NT2/D1 (cell line): ENCODE results near the gene TRIM34.

Experiments used
- DNase-seq: peaks from one replicate; pipeline ENCODE4 v3.0.0-alpha.2; 2011; ENCODE audit warnings: low read depth, low spot score
- H3K27me3 ChIP-seq: 2 replicates; pipeline ENCODE4 v1.6.0; 2011; ENCODE audit warnings: mild to moderate bottlenecking; ENCODE audit not compliant: insufficient read length, insufficient read depth
- H3K36me3 ChIP-seq: 2 replicates; pipeline ENCODE4 v1.6.1; 2011; ENCODE audit warnings: mild to moderate bottlenecking, low read length, mixed read lengths; ENCODE audit not compliant: insufficient read depth, insufficient read length
- H3K4me1 ChIP-seq: 2 replicates; pipeline ENCODE4 v1.5.1; 2011; ENCODE audit not compliant: insufficient read depth, insufficient read length
- H3K4me3 ChIP-seq: 2 replicates; pipeline ENCODE4 v1.5.1; 2011; ENCODE audit warnings: low read depth; ENCODE audit not compliant: insufficient read length
- H3K9ac ChIP-seq: 2 replicates; pipeline ENCODE4 v1.6.0; 2011; ENCODE audit warnings: low read depth; ENCODE audit not compliant: insufficient read length
- H3K9me3 ChIP-seq: 2 replicates; pipeline ENCODE4 v1.5.1; 2011; ENCODE audit warnings: mild to moderate bottlenecking, low read length; ENCODE audit not compliant: insufficient read depth
- SUZ12 ChIP-seq: IDR thresholded peaks from 2 replicates; pipeline ENCODE4 v1.6.1; 2011; ENCODE audit not compliant: insufficient read length, insufficient read depth; ENCODE audit errors: extremely low read depth
- YY1 ChIP-seq: IDR thresholded peaks from 2 replicates; pipeline ENCODE4 v1.6.1; 2011; ENCODE audit not compliant: insufficient read length, insufficient read depth
- ZNF274 ChIP-seq: IDR thresholded peaks from 2 replicates; pipeline ENCODE4 v1.6.1; 2011; ENCODE audit warnings: mild to moderate bottlenecking, low read depth, low read length

Gene TRIM34

GRCh38 chr11:5691964-5692361, 67.2 kb downstream of the TRIM34 start:
- Histone ChIP-seq H3K9ac (no peak overlapping the region), H3K36me3 (peaks cover 7% of the 10 kb centered on the region), H3K4me3 (no peak overlapping the region), H3K9me3 (no peaks in the 10 kb centered on the region), H3K27me3 (no peaks in the 10 kb centered on the region), H3K4me1 (no peaks in the 10 kb centered on the region)
- TF ChIP-seq SUZ12 (no peak), YY1 (no peak), ZNF274 (no peak)
- no peak for DNase-seq
